Activated CD4-positive, alpha-beta T cell treated with anti-CD3 and anti-CD28 coated beads, Interleukin-2, amount 10 ng/mL, durations not matched to agents 24 days and 14 days (primary cell): ENCODE data around the gene CT45A8. TPM values are rescaled to one million over a fixed set of nuclear protein-coding genes. Genes with fewer than 3 reads are reported as not detected.
A peak's percentile ranks its signal among the peaks of the same experiment; 100 is the strongest.
"Not testable (repeated sequence)": the region's sequence is repeated elsewhere in the genome, so short reads cannot be mapped to it uniquely, and the experiment has no call there.

Source experiments
- DNase-seq: peaks from one replicate; pipeline ENCODE4 v3.0.0; 2022
- H3K27ac Mint-ChIP-seq: one replicate; pipeline ENCODE4 v1.8.0; 2022; ENCODE audit warnings: mild to moderate bottlenecking, mixed read lengths
- H3K27me3 Mint-ChIP-seq: one replicate; pipeline ENCODE4 v1.8.0; 2022; ENCODE audit warnings: mixed read lengths
- H3K36me3 Mint-ChIP-seq: one replicate; pipeline ENCODE4 v1.8.0; 2022; ENCODE audit warnings: low read depth, mild to moderate bottlenecking, mixed read lengths
- H3K4me1 Mint-ChIP-seq: one replicate; pipeline ENCODE4 v1.8.0; 2021; ENCODE audit warnings: mixed read lengths
- H3K4me3 Mint-ChIP-seq: one replicate; pipeline ENCODE4 v1.8.0; 2022; ENCODE audit warnings: mild to moderate bottlenecking, moderate library complexity, mixed read lengths
- H3K9me3 Mint-ChIP-seq: one replicate; pipeline ENCODE4 v1.8.0; 2021; ENCODE audit warnings: mixed read lengths
- intact Hi-C: fragments of 100-400 bp; cut with micrococcal nuclease; formaldehyde crosslinking; loops from one replicate; pipeline ENCODE4 v1.15.1; 2023
- total RNA-seq: library from RNA; stranded (reverse); gene quantifications from 2 replicates; pipeline ENCODE4 v1.2.3, GENCODE V29; 2022

The CT45A8 gene
- total RNA-seq: not detected in 2 replicates

GRCh38 chrX:135854438-135854837, at the start of gene CT45A8:
TSS of gene CT45A8 (minus strand) at chrX:135854538. CDS start at chrX:135850783, 3,755 bp downstream.
- intact Hi-C loops, H3K36me3 Mint-ChIP-seq, H3K4me3 Mint-ChIP-seq, H3K4me1 Mint-ChIP-seq, H3K9me3 Mint-ChIP-seq, H3K27ac Mint-ChIP-seq, DNase-seq, H3K27me3 Mint-ChIP-seq: not testable (repeated sequence)

GRCh38 chrX:135893294-135893817, 39.0 kb upstream of the CT45A8 start, which contains the start of the genes CT45A10 and SAGE1:
TSS of gene CT45A10 (minus strand) at chrX:135893444. CDS start at chrX:135885344, 8,100 bp downstream.
TSS of gene SAGE1 (plus strand) at chrX:135893716. CDS start at chrX:135896243, 2,527 bp downstream.
- Mint-ChIP-seq H3K36me3 (no peaks in the 10 kb centered on the region), H3K4me1 (no peaks in the 10 kb centered on the region), H3K4me3 (no peak within 1 kb of the TSS), H3K27ac (no peak within 1 kb of the TSS), H3K27me3 (no peaks in the 10 kb centered on the region), H3K9me3 (no peaks in the 10 kb centered on the region)
- peak; percentile 14 for DNase-seq
- intact Hi-C loops: no loop called here

DNA sequence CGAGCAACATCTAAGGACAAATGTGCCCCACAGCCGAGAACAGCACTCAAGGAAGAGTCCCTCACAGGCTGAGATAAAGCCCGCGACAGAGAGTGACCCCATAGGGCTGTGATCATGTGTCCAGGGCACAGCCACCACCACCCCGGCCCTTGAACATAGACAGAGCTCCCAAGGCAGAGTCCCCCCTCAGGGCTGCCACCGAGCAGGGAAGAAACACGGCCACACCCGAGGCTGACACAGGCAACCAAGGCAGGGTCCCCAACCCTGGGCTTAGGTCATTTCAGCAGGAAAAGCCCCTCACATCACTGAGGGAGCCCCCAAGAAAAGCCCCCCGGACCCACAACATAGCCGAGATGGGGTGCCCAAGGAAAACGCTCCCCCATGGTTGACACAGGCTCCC, 38.4 kb upstream of the CT45A8 start:
- Mint-ChIP-seq H3K4me3 (no peak overlapping the region), H3K27ac (no peak overlapping the region), H3K36me3 (no peaks in the 10 kb centered on the region), H3K4me1 (no peaks in the 10 kb centered on the region), H3K9me3 (no peaks in the 10 kb centered on the region), H3K27me3 (no peaks in the 10 kb centered on the region)
- no peak for DNase-seq
- intact Hi-C loops: no loop called here

- H3K27me3 Mint-ChIP-seq: no peaks in the 10 kb centered on the region
- H3K4me1 Mint-ChIP-seq: no peaks in the 10 kb centered on the region
- H3K9me3 Mint-ChIP-seq: no peaks in the 10 kb centered on the region
- no peak overlapping the region for H3K27ac Mint-ChIP-seq
- DNase-seq: peak; percentile 24
- intact Hi-C loops: no loop called here
- H3K36me3 Mint-ChIP-seq: no peaks in the 10 kb centered on the region
- no peak overlapping the region for H3K4me3 Mint-ChIP-seq
Observed at GRCh38 chrX:135890087-135890585, 35.8 kb upstream of the CT45A8 start.

- H3K36me3 Mint-ChIP-seq, H3K27me3 Mint-ChIP-seq, intact Hi-C loops, H3K4me1 Mint-ChIP-seq, H3K9me3 Mint-ChIP-seq, H3K27ac Mint-ChIP-seq, H3K4me3 Mint-ChIP-seq: not testable (repeated sequence)
- peak; percentile 74 for DNase-seq
Observed at GRCh38 chrX:135888976-135889375, 34.6 kb upstream of the CT45A8 start.

DNA sequence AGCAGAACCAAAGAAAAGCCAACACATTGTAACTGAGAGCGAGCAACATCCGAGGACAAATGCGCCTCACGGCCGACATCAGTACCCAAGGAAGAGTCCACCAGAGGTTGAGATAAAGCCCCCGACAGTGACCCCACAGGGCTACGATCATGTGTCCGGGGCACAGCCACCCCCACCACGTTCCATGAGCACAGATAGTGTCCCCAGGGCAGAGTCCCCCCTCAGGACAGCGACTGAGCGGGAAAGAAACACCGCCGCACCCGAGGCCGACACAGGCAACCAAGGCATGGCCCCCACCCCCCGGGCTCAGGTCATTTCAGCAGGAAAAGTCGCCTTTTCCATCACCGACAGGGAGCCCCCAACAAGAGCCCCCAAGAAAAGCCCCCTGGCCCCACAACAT, 33.9 kb upstream of the CT45A8 start:
- DNase-seq, H3K27ac Mint-ChIP-seq: not testable (repeated sequence)

GRCh38 chrX:135882741-135883140, 28.4 kb upstream of the CT45A8 start:
- H3K27me3 Mint-ChIP-seq, H3K9me3 Mint-ChIP-seq, H3K27ac Mint-ChIP-seq, H3K4me3 Mint-ChIP-seq, H3K4me1 Mint-ChIP-seq, H3K36me3 Mint-ChIP-seq, DNase-seq, intact Hi-C loops: not testable (repeated sequence)

More for the DNA sequence above, 33.9 kb upstream of the CT45A8 start:
- H3K4me3 Mint-ChIP-seq, H3K27me3 Mint-ChIP-seq, intact Hi-C loops, H3K9me3 Mint-ChIP-seq, H3K4me1 Mint-ChIP-seq, H3K36me3 Mint-ChIP-seq: not testable (repeated sequence)

GRCh38 chrX:135871712-135872111, 17.4 kb upstream of the CT45A8 start, which contains the start of gene CT45A9:
TSS of gene CT45A9 (minus strand) at chrX:135871812. CDS start at chrX:135868061, 3,751 bp downstream.
- DNase-seq, H3K4me1 Mint-ChIP-seq, H3K9me3 Mint-ChIP-seq, H3K4me3 Mint-ChIP-seq, H3K27me3 Mint-ChIP-seq, H3K27ac Mint-ChIP-seq, H3K36me3 Mint-ChIP-seq, intact Hi-C loops: not testable (repeated sequence)

DNA sequence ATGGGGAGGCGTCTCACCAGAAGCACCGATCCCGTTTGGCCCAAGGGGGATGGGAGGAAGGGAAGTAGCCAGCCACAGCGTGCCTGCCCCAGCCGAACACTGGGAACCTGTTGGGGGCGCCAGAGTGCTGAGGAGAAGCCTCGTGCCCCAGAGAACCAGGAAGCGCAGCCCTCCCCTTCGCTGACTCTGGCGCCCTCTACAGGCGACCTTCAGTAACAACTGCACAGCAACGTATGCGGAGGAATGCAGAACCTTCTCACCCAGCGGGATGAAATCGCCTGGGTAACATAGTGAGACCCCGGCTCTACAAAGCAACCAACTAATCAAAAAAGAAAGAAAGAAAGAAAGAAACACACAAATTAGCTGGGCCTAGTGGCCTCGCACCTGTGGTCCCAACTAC, 17.2 kb downstream of the CT45A8 start, which contains the start of gene CT45A7:
Gene CT45A7, minus strand, starts transcription at position 101 of the 400 bp plus-strand sequence. CDS start 3,747 bp downstream, outside the sequence.
- H3K27ac Mint-ChIP-seq, H3K9me3 Mint-ChIP-seq, H3K4me3 Mint-ChIP-seq, intact Hi-C loops, H3K4me1 Mint-ChIP-seq, H3K36me3 Mint-ChIP-seq, H3K27me3 Mint-ChIP-seq, DNase-seq: not testable (repeated sequence)

GRCh38 chrX:135819912-135820311, 34.4 kb downstream of the CT45A8 start, which contains the start of gene CT45A2:
TSS of gene CT45A2 (minus strand) at chrX:135820012. CDS start at chrX:135816265, 3,747 bp downstream.
- H3K36me3 Mint-ChIP-seq, H3K9me3 Mint-ChIP-seq, H3K4me1 Mint-ChIP-seq, DNase-seq, H3K4me3 Mint-ChIP-seq, intact Hi-C loops, H3K27me3 Mint-ChIP-seq, H3K27ac Mint-ChIP-seq: not testable (repeated sequence)

- H3K4me3 Mint-ChIP-seq, H3K36me3 Mint-ChIP-seq, intact Hi-C loops, H3K27me3 Mint-ChIP-seq, H3K4me1 Mint-ChIP-seq, DNase-seq, H3K9me3 Mint-ChIP-seq, H3K27ac Mint-ChIP-seq: not testable (repeated sequence)
Observed at GRCh38 chrX:135802687-135803086, 51.7 kb downstream of the CT45A8 start, which contains the start of gene CT45A6. TSS of gene CT45A6 (minus strand) at chrX:135802787. CDS start at chrX:135798993, 3,794 bp downstream.

Other genes starting within 250 kb of the CT45A8 start
- not detected in 2 replicates for gene CT45A1, start 140.9 kb downstream of the CT45A8 start, total RNA-seq
- not detected in 2 replicates for gene CT45A3, start 86.3 kb downstream of the CT45A8 start, total RNA-seq
- gene CT45A5, start 69.0 kb downstream of the CT45A8 start, total RNA-seq: not detected in 2 replicates
- gene CT45A6, start 51.8 kb downstream of the CT45A8 start, total RNA-seq: not detected in 2 replicates
- gene CT45A2, start 34.5 kb downstream of the CT45A8 start, total RNA-seq: not detected in 2 replicates
- gene CT45A7, start 17.3 kb downstream of the CT45A8 start, total RNA-seq: not detected in 2 replicates
- gene CT45A9, start 17.3 kb upstream of the CT45A8 start, total RNA-seq: not detected in 2 replicates
- gene CT45A10, start 38.9 kb upstream of the CT45A8 start, total RNA-seq: not detected in 2 replicates
- not detected in 2 replicates for gene SAGE1, start 39.2 kb upstream of the CT45A8 start, total RNA-seq
- 27.1 and 27.4 TPM in 2 replicates for gene MMGT1, start 119.5 kb upstream of the CT45A8 start, total RNA-seq
- 10.9 and 12.4 TPM in 2 replicates for gene SLC9A6, start 130.9 kb upstream of the CT45A8 start, total RNA-seq